ENCODE data around the gene SCFD2.
"Not testable (repeated sequence)": the region's sequence is repeated elsewhere in the genome, so short reads cannot be mapped to it uniquely, and the experiment has no call there.

The SCFD2 gene

GRCh38 chr4:53309321-53310040 lies 56.4 kb downstream of the SCFD2 start:
- no peak for TF ChIP-seq CTCF (IDR thresholded peaks at IDR 0.05; ENCODE audit: unreplicated experiment in 3 of 3)
- H3K4me3 Mint-ChIP-seq, result no peak overlapping the region
- no peaks in the 10 kb centered on the region for H3K27me3 Mint-ChIP-seq (ENCODE audit: low read depth)
- peaks cover 4% of the 10 kb centered on the region for H3K36me3 Mint-ChIP-seq (ENCODE audit: low read depth)
- H3K9me3 Mint-ChIP-seq, result peaks cover 8% of the 10 kb centered on the region
- no peaks in the 10 kb centered on the region for H3K4me1 Mint-ChIP-seq
- H3K27ac Mint-ChIP-seq, result peak overlapping the region in 1 of 3 experiments; percentile 65

GRCh38 chr4:53307819-53308780 lies 57.8 kb downstream of the SCFD2 start:
- Mint-ChIP-seq H3K4me1 (no peaks in the 10 kb centered on the region), H3K27me3 (ENCODE audit: low read depth) (no peaks in the 10 kb centered on the region), H3K4me3 (no peak overlapping the region), H3K27ac (no peak overlapping the region), H3K9me3 (peaks cover 16% of the 10 kb centered on the region), H3K36me3 (ENCODE audit: low read depth) (peaks cover 12% of the 10 kb centered on the region)
- TF ChIP-seq CTCF (IDR thresholded peaks at IDR 0.05; ENCODE audit: unreplicated experiment in 3 of 3), result no peak

- no peak overlapping the region for H3K4me3 Mint-ChIP-seq
- H3K36me3 Mint-ChIP-seq (ENCODE audit: low read depth), result peaks cover 16% of the 10 kb centered on the region
- H3K27ac Mint-ChIP-seq, result no peak overlapping the region
- H3K9me3 Mint-ChIP-seq, result peaks cover 20% of the 10 kb centered on the region
- no peak for TF ChIP-seq CTCF (IDR thresholded peaks at IDR 0.05; ENCODE audit: unreplicated experiment in 3 of 3)
- H3K27me3 Mint-ChIP-seq (ENCODE audit: low read depth), result no peaks in the 10 kb centered on the region
- no peaks in the 10 kb centered on the region for H3K4me1 Mint-ChIP-seq
Observed at GRCh38 chr4:53307210-53307609, 58.7 kb downstream of the SCFD2 start.

GRCh38 chr4:53306729-53307128 lies 59.1 kb downstream of the SCFD2 start:
- Mint-ChIP-seq H3K27ac (no peak overlapping the region), H3K4me1 (no peaks in the 10 kb centered on the region), H3K36me3 (ENCODE audit: low read depth) (peaks cover 16% of the 10 kb centered on the region)

GRCh38 chr4:53292209-53292608 lies 73.7 kb downstream of the SCFD2 start:
- H3K4me3 Mint-ChIP-seq; H3K27me3 Mint-ChIP-seq (ENCODE audit: low read depth); H3K4me1 Mint-ChIP-seq; H3K27ac Mint-ChIP-seq: not testable (repeated sequence)
- Mint-ChIP-seq H3K36me3 (ENCODE audit: low read depth) (peaks cover 24% of the 10 kb centered on the region), H3K9me3 (peaks cover 78% of the 10 kb centered on the region)

More at GRCh38 chr4:53306729-53307128, 59.1 kb downstream of the SCFD2 start:
- Mint-ChIP-seq H3K9me3 (peaks cover 22% of the 10 kb centered on the region), H3K4me3 (no peak overlapping the region), H3K27me3 (ENCODE audit: low read depth) (no peaks in the 10 kb centered on the region)
- no peak for TF ChIP-seq CTCF (IDR thresholded peaks at IDR 0.05; ENCODE audit: unreplicated experiment in 3 of 3)

- Mint-ChIP-seq H3K36me3 (ENCODE audit: low read depth) (no peaks in the 10 kb centered on the region), H3K4me1 (peaks cover 15% of the 10 kb centered on the region), H3K9me3 (no peaks in the 10 kb centered on the region), H3K27ac (peak overlapping the region in 1 of 3 experiments; percentile 28), H3K4me3 (no peak overlapping the region), H3K27me3 (ENCODE audit: low read depth) (no peaks in the 10 kb centered on the region)
- no peak for TF ChIP-seq CTCF (IDR thresholded peaks at IDR 0.05; ENCODE audit: unreplicated experiment in 3 of 3)
Observed at GRCh38 chr4:53281438-53281837, 84.4 kb downstream of the SCFD2 start.

Measured in nephron (organoid).